A549 (cell line): Measurements from ENCODE around the gene ADAMTSL3. TPM values are rescaled to one million over a fixed set of nuclear protein-coding genes. Genes with fewer than 3 reads are reported as not detected.

Source experiments
- ATAC-seq, 2 experiments: fragments of 200-7000 bp in 1 of 2; fragments of >200 bp in 1 of 2; cut with Nextera tagmentation in 1 of 2; cut with Tn5 transposase in 1 of 2; 3 replicates each; pipeline versions ENCODE4 v1.8.0 to v1.9.1; 2018 to 2020; ENCODE audit warnings: mild to moderate bottlenecking in 1 of 2, moderate library complexity in 1 of 2
- CTCF ChIA-PET: fragments of 300-600 bp; sonication (Branson Sonifier 250); formaldehyde crosslinking; extraction: SDS; loops from one replicate; lab custom pipeline; 2021; ENCODE audit warnings: antibody characterized with exemption, inconsistent platforms; lab: Yijun Ruan, JAX
- POLR2A ChIA-PET: fragments of 350-600 bp; formaldehyde crosslinking; extraction: SDS; loops from one replicate; lab custom pipeline; 2021; ENCODE audit warnings: antibody characterized with exemption, inconsistent platforms; lab: Yijun Ruan, JAX
- DNase-seq, 2 experiments: peaks; one replicate each; pipeline versions ENCODE4 v3.0.0 to v3.0.0-alpha.2; 2011 to 2016; ENCODE audit warnings: low read depth in 1 of 2, low spot score in 1 of 2
- FAIRE-seq: peaks from 2 replicates; lab custom pipeline; 2011; peaks lifted over from hg19 to GRCh38; lab: Jason Lieb, UNC
- H3K27ac ChIP-seq, 2 experiments: fragments of >200 bp; sonication (Bioruptor Twin); formaldehyde crosslinking; 3 replicates each; pipeline ENCODE4 v1.5.1; 2016 to 2017
- H3K4me1 ChIP-seq: fragments of >200 bp; sonication (Bioruptor Twin); formaldehyde crosslinking; 3 replicates; pipeline ENCODE4 v1.6.1; 2016
- H3K4me2 ChIP-seq: fragments of >200 bp; sonication (Bioruptor Twin); formaldehyde crosslinking; 3 replicates; pipeline ENCODE4 v1.6.1; 2016
- H3K4me3 ChIP-seq: fragments of >200 bp; sonication (Bioruptor Twin); formaldehyde crosslinking; 3 replicates; pipeline ENCODE4 v1.5.1; 2016
- H3K9me3 ChIP-seq: fragments of >200 bp; sonication (Bioruptor Twin); formaldehyde crosslinking; 3 replicates; pipeline ENCODE4 v1.6.1; 2016
- BHLHE40 ChIP-seq: IDR thresholded peaks from 2 replicates; pipeline ENCODE4 v1.6.1; 2012; ENCODE audit warnings: low read depth, low read length, inconsistent platforms
- CBX2 ChIP-seq: fragments of 200-600 bp; sonication (generic); IDR thresholded peaks from 2 replicates; pipeline ENCODE4 v1.6.1; 2016; ENCODE audit warnings: low read depth, mild to moderate bottlenecking, borderline replicate concordance
- CHD4 ChIP-seq: fragments of 200-600 bp; sonication (generic); IDR thresholded peaks from 2 replicates; pipeline ENCODE4 v1.6.1; 2016; ENCODE audit warnings: antibody characterized with exemption, mild to moderate bottlenecking, borderline replicate concordance
- E2F6 ChIP-seq: IDR thresholded peaks from 2 replicates; pipeline ENCODE4 v1.6.1; 2012; ENCODE audit warnings: low read depth, borderline replicate concordance
- EHMT2 ChIP-seq: fragments of 200-600 bp; sonication (generic); IDR thresholded peaks from 2 replicates; pipeline ENCODE4 v1.6.1; 2016; ENCODE audit warnings: antibody characterized with exemption, low read depth, mild to moderate bottlenecking, moderate library complexity
- ELK1 ChIP-seq: fragments of 150-350 bp; IDR thresholded peaks from 2 replicates; pipeline ENCODE4 v1.6.1; 2014; ENCODE audit warnings: low read depth, mild to moderate bottlenecking, low read length
- ESRRA ChIP-seq: fragments of 150-350 bp; IDR thresholded peaks from 2 replicates; pipeline ENCODE4 v1.6.1; 2014; ENCODE audit warnings: mild to moderate bottlenecking, low read length, borderline replicate concordance
- FOXS1 ChIP-seq: fragments of 250-450 bp; sonication (Bioruptor Pico); IDR thresholded peaks from 2 replicates; pipeline ENCODE4 v1.5.0; 2020; ENCODE audit warnings: mild to moderate bottlenecking, moderate library complexity
- GATA3 ChIP-seq: IDR thresholded peaks from 2 replicates; pipeline ENCODE4 v1.6.1; 2012; ENCODE audit warnings: borderline replicate concordance
- HES2 ChIP-seq: fragments of >200 bp; sonication (Bioruptor Twin); formaldehyde crosslinking; IDR thresholded peaks from 2 replicates; pipeline ENCODE4 v1.6.1; 2016
- JUN ChIP-seq, 2 experiments: fragments of >200 bp; sonication (Bioruptor Twin); formaldehyde crosslinking; IDR thresholded peaks; 2 replicates in 1 of 2; 3 replicates in 1 of 2; pipeline ENCODE4 v1.6.1; 2016 to 2017
- KDM5A ChIP-seq: fragments of 200-600 bp; sonication (generic); IDR thresholded peaks from 2 replicates; pipeline ENCODE4 v1.6.1; 2016; ENCODE audit warnings: antibody characterized with exemption, mild to moderate bottlenecking
- MAFK ChIP-seq: fragments of 450-650 bp; IDR thresholded peaks from 2 replicates; pipeline ENCODE4 v1.6.1; 2014; ENCODE audit not compliant: partially characterized antibody
- MAX ChIP-seq: IDR thresholded peaks from 2 replicates; pipeline ENCODE4 v1.6.1; 2012
- MYC ChIP-seq: IDR thresholded peaks from 2 replicates; pipeline ENCODE4 v1.6.1; 2012; ENCODE audit warnings: mild to moderate bottlenecking, inconsistent platforms, low read length, improper control_type of control experiment, borderline replicate concordance
- NR3C1 ChIP-seq: fragments of >200 bp; sonication (Bioruptor Twin); formaldehyde crosslinking; IDR thresholded peaks from 3 replicates; pipeline ENCODE4 v1.6.1; 2017
- PBX3 ChIP-seq: IDR thresholded peaks from 2 replicates; pipeline ENCODE4 v1.6.1; 2012
- POLR2AphosphoS2 ChIP-seq: conservative IDR thresholded peaks from 2 replicates; pipeline ENCODE4 v1.6.1; 2012; ENCODE audit warnings: low read length, improper control_type of control experiment, inconsistent platforms
- SMC3 ChIP-seq: fragments of >200 bp; sonication (Bioruptor Twin); formaldehyde crosslinking; IDR thresholded peaks from 3 replicates; pipeline ENCODE4 v1.6.1; 2018; ENCODE audit warnings: inconsistent platforms
- TFCP2L1 ChIP-seq: fragments of 250-450 bp; sonication (Bioruptor Pico); IDR thresholded peaks from 2 replicates; pipeline ENCODE4 v1.5.0; 2021; ENCODE audit warnings: mild to moderate bottlenecking
- TP53 ChIP-seq: fragments of 250-450 bp; sonication (Bioruptor Pico); IDR thresholded peaks from 2 replicates; pipeline ENCODE4 v1.5.0; 2021; ENCODE audit warnings: mild to moderate bottlenecking, moderate library complexity
- ZC3H11A ChIP-seq: fragments of 450-650 bp; IDR thresholded peaks from 2 replicates; pipeline ENCODE4 v1.6.1; 2014; ENCODE audit warnings: antibody characterized with exemption, mild to moderate bottlenecking
- ZSCAN20 ChIP-seq: fragments of 250-450 bp; sonication (Bioruptor Pico); IDR thresholded peaks from 2 replicates; pipeline ENCODE4 v1.8.0; 2022; ENCODE audit warnings: mild to moderate bottlenecking, moderate library complexity
- WGBS: methylation state at CpG from one replicate; pipeline ENCODE4 v1.1.6; 2017; ENCODE audit errors: missing lambda C conversion rate; 5-methylcytosine and 5-hydroxymethylcytosine counted together
- polyA plus RNA-seq, 4 experiments: library from polyadenylated mRNA; depleted of rRNA in 3 of 4; stranded (reverse); fragments of >200 nt; fragmentation: RNase III in 1 of 4; extraction: RNeasy Plus Mini Kit Qiagen cat#74134 plus additional on column Dnase treatment in 1 of 4; gene quantifications; 2 replicates in 3 of 4; 3 replicates in 1 of 4; pipeline ENCODE4 v1.2.3, GENCODE V29; 2011 to 2017

Gene ADAMTSL3
- polyA plus RNA-seq, 2 of the 4 experiments (the other 2 are of a cell fraction): 0.22 to 0.25 TPM

- TF ChIP-seq E2F6 (no peak), NR3C1 (no peak), ZC3H11A (no peak), MAX (no peak), POLR2AphosphoS2 (no peak), TFCP2L1 (CRISPR knock-in tag) (no peak), ELK1 (no peak), CBX2 (no peak), CHD4 (no peak), FOXS1 (CRISPR knock-in tag) (no peak), BHLHE40 (no peak)
- Histone ChIP-seq H3K9me3 (0 out of 3 replicates have a peak, but pooled peaks cover 3% of the 10 kb centered on the region), H3K4me3 (no peak overlapping the region), H3K27ac (no peak overlapping the region; a peak in 1 of 6 replicates), H3K4me2 (peak overlapping the region; percentile 47), H3K4me1 (peaks cover 17% of the 10 kb centered on the region)
- 25% methylated on average over 5 of the region's 5 CpGs for WGBS
- ChIA-PET CTCF (interaction anchor here (0.6 to 1.4 kb wide), 2 partner anchors 129 to 153 kb away, joined by 3 read pairs; no protein-coding TSS in a partner anchor), POLR2A (no interaction called here)
- DNase-seq: no peak
- FAIRE-seq: no peak
- no peak for ATAC-seq
These were observed 40.6 kb downstream of the ADAMTSL3 start for GRCh38 chr15:83694536-83694935.

- no peak for FAIRE-seq
- Histone ChIP-seq H3K9me3 (0 out of 3 replicates have a peak, but pooled peaks cover 3% of the 10 kb centered on the region), H3K4me1 (peaks cover 17% of the 10 kb centered on the region), H3K4me2 (no peak overlapping the region), H3K4me3 (no peak overlapping the region), H3K27ac (no peak overlapping the region; a peak in 1 of 6 replicates)
- TF ChIP-seq TFCP2L1 (CRISPR knock-in tag) (no peak), JUN (IDR thresholded peaks at IDR 0.05) (no peak), HES2 (no peak)
- ChIA-PET CTCF (no interaction called here), POLR2A (no interaction called here)
- no peak for DNase-seq
- WGBS: 4% methylated on average over 3 of the region's 3 CpGs
- 0 out of 6 replicates have a peak, but pooled peaks of 1 of the 2 experiments have one; percentile 35 for ATAC-seq
These were observed 41.3 kb downstream of the ADAMTSL3 start for GRCh38 chr15:83695246-83695645.

- Histone ChIP-seq H3K4me2 (0 out of 3 replicates have a peak overlapping the region, but pooled peaks have one; percentile 2), H3K9me3 (0 out of 3 replicates have a peak, but pooled peaks cover 3% of the 10 kb centered on the region), H3K27ac (no peak overlapping the region; a peak in 1 of 6 replicates), H3K4me1 (peaks cover 17% of the 10 kb centered on the region), H3K4me3 (no peak overlapping the region)
- ChIA-PET CTCF (no interaction called here), POLR2A (no interaction called here)
- ATAC-seq (peak in 1 of 2 experiments; percentile 37; a peak in 3 of 6 replicates), FAIRE-seq (no peak), DNase-seq (peak in 1 of 2 experiments; percentile 13)
- TF ChIP-seq GATA3 (peak; percentile 21; the same call in 1 of the 2 replicates), MAX (0 out of 2 replicates have a peak, but pooled peaks have one; percentile 12), ESRRA (no peak)
- 18% methylated on average over 7 of the region's 7 CpGs for WGBS
These were observed 42.0 kb downstream of the ADAMTSL3 start for GRCh38 chr15:83695901-83696425.

GRCh38 chr15:83697716-83698115 is 43.8 kb downstream of the ADAMTSL3 start:
- H3K4me1 ChIP-seq: peaks cover 17% of the 10 kb centered on the region
- ATAC-seq (no peak), FAIRE-seq (no peak), DNase-seq (no peak)
- no peak overlapping the region for H3K4me3 ChIP-seq
- ChIA-PET POLR2A (no interaction called here), CTCF (interaction anchor here (0.7 kb wide), 1 partner anchor 140 kb away, joined by 4 read pairs; no protein-coding TSS in a partner anchor)
- H3K9me3 ChIP-seq: 0 out of 3 replicates have a peak, but pooled peaks cover 3% of the 10 kb centered on the region
- 0 out of 3 replicates have a peak overlapping the region, but pooled peaks have one; percentile 27 for H3K4me2 ChIP-seq
- no peak overlapping the region for H3K27ac ChIP-seq
- TF ChIP-seq KDM5A: no peak
- TF ChIP-seq PBX3: no peak
- TF ChIP-seq HES2: no peak
- no peak for TF ChIP-seq TP53 (CRISPR knock-in tag)
- no peak for TF ChIP-seq MAFK
- TF ChIP-seq MAX: no peak
- TF ChIP-seq FOXS1 (CRISPR knock-in tag): no peak
- TF ChIP-seq EHMT2: no peak
- TF ChIP-seq ELK1: no peak
- TF ChIP-seq MYC: no peak
- no peak for TF ChIP-seq SMC3
- no peak for TF ChIP-seq ZSCAN20 (CRISPR knock-in tag)
